Left ventricle myocardium superior (tissue), 1 donor: ENCODE measurements around the gene AFF3. TPM values are rescaled to one million over a fixed set of nuclear protein-coding genes. Genes with fewer than 3 reads are reported as not detected.

ENCODE experiments used
- ATAC-seq: fragments of 200-7000 bp; cut with Tn5 transposase; one replicate; pipeline ENCODE4 v1.9.1; 2020; ENCODE audit warnings: mild to moderate bottlenecking, moderate library complexity
- DNase-seq: peaks from one replicate; pipeline ENCODE4 v3.0.0-alpha.2; 2020
- intact Hi-C: fragments of 100-400 bp; cut with micrococcal nuclease; formaldehyde crosslinking; loops from one replicate; pipeline ENCODE4 v1.11.0; 2022
- total RNA-seq: library from RNA; stranded (reverse); fragmentation: NEBNext Ultra II Directional; extraction: Animal tissue kit (Norgen Biotek cat#: 25700); gene quantifications from one replicate; pipeline ENCODE4 v1.2.1, GENCODE V29; 2021
- donor health status: DM: no; HTN: yes; CAD: no; lungs with severe emphysema.

AFF3 gene
- total RNA-seq, 1 donor from 2014 or later, result 10.0 TPM

DNA sequence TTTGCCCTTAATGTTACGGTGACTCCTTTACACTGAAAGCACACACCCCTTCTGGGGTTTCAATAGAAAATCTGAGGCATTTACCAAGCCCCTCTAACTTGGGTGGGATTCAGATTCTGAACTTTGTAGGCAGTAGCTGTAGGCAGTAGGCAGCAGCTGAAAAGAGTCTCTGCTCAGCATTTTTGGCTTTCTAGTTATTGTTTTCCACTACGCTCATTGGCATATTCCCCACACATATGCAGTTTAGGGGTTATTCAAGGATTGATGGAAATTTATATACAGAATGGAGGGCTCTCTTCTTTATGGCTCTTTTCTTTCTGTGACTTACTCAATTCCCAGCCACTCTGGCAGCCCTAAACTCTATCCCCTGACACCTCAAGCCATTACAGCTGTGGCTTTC lies 419.9 kb downstream of the AFF3 start:
- ATAC-seq (no peak), DNase-seq (no peak)
- intact Hi-C loops, result no loop called here

DNA sequence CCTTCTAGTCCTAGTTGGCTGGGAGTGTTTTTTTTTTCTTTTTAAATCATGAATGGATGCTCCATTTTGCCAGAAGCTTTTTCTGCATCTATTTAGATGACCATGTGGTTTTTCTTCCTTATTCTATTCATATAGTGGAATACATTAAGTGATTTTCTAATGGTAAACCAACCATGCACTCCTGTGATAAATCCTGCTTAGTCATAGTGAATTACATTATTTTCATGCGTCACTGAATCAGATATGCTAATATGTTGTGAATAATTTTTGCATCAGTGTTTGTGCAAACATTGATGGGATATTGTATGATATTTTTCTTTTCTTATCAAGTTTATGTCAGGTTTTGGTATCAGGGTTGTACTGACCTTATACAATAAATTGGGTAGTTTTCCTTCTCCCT lies 423.3 kb downstream of the AFF3 start:
- DNase-seq, result no peak
- intact Hi-C loops, result no loop called here
- ATAC-seq, result no peak

GRCh38 chr2:99715956-99716355 lies 426.4 kb downstream of the AFF3 start:
- intact Hi-C loops, result no loop called here
- ATAC-seq (peak; percentile 65), DNase-seq (no peak)

- DNase-seq, result no peak
- intact Hi-C loops, result no loop called here
- ATAC-seq, result no peak
These were observed 428.0 kb downstream of the AFF3 start for GRCh38 chr2:99714349-99714748.

DNA sequence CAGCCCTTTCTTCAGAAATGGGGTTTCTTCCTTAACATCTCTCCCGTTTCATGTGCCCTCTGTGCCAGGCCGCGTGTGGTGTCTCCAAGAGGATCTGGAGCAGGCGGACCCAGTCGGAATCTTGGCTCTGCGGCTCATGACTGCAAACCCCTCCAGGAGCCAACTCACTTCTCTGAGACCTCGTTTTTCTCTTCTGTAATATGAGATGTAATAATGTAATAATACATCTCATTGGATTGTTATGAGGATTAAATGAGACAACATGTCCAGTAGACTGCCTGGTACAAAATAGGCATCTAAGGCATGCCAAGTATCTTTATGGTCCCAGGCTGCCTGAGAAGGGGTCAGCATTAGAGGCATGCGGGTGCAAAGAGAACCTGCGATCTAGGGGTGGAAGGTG lies 431.2 kb downstream of the AFF3 start:
- intact Hi-C loops, result no loop called here
- DNase-seq (peak; percentile 39), ATAC-seq (peak; percentile 4)

- intact Hi-C loops, result no loop called here
- ATAC-seq (peak; percentile 60), DNase-seq (peak; percentile 45)
These were observed 431.7 kb downstream of the AFF3 start for GRCh38 chr2:99710721-99711120.

- ATAC-seq (no peak), DNase-seq (no peak)
- intact Hi-C loops, result no loop called here
These were observed 433.2 kb downstream of the AFF3 start for GRCh38 chr2:99709229-99709628.

DNA sequence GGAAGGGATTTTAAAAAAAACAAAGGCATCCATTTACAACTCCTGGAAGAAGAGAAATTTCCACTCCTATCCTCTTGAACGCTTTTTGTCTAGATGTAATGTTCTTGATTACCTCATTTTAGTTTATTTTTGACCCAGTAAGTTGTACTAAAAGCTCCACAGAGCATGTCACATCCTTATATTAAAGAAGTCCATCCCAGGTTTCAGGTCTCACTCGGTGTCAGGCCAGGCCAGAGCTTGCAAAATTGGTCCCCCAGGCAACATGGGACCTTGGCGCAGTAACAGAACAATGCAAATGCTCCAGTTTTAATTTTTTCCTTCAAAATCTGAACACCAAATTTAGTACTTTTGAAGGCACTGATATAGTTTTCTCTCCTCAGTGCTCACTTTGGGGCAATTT lies 434.2 kb downstream of the AFF3 start:
- peak; percentile 72 for ATAC-seq
- intact Hi-C loops, result no loop called here
- peak; percentile 63 for DNase-seq

DNA sequence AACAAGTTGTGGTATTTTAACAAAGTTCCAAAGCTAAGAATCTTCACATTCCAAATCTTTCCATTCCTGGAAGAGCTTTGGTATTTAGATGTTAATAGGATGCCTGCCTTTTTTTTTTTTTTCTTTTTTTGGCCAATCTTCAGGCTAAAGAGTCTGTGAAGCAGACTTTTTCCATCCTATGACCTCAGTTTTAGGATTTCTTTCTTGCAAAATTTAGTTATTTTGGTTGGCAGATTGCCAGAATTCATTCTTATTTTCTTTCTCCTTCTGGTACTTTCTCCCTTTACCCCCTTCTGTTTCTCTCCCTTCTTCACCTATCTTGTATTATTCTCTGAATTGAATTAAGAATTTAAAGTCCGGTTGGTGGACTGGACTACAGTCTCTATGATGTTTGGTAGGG lies 434.8 kb downstream of the AFF3 start:
- no peak for DNase-seq
- peak; percentile 64 for ATAC-seq
- intact Hi-C loops, result no loop called here

GRCh38 chr2:99706735-99707134 lies 435.7 kb downstream of the AFF3 start:
- intact Hi-C loops, result no loop called here
- peak; percentile 44 for ATAC-seq
- no peak for DNase-seq

GRCh38 chr2:99701503-99701902 lies 440.9 kb downstream of the AFF3 start:
- intact Hi-C loops, result no loop called here
- ATAC-seq (no peak), DNase-seq (no peak)

- ATAC-seq (no peak), DNase-seq (no peak)
- intact Hi-C loops, result no loop called here
These were observed 441.6 kb downstream of the AFF3 start for GRCh38 chr2:99700482-99701398.

DNA sequence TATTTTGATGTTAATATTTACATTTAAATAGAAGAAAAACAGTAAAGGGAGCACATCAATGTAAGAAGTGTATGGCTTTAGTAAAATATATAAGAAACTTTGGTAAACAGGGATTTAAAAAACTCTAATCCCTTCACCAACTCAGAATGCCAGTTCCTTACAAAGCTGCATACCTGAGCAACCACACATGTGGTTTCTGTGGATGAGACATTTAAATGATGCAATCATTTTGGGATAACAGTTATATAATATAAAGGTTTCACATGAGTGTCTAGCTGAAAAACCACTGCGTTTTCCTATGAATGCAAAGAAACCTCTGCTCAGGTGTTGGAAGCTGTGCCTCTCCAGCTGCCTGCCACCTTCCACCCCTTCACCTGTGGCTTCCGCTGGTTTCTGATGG lies 443.5 kb downstream of the AFF3 start:
- DNase-seq (no peak), ATAC-seq (no peak)
- intact Hi-C loops, result no loop called here

DNA sequence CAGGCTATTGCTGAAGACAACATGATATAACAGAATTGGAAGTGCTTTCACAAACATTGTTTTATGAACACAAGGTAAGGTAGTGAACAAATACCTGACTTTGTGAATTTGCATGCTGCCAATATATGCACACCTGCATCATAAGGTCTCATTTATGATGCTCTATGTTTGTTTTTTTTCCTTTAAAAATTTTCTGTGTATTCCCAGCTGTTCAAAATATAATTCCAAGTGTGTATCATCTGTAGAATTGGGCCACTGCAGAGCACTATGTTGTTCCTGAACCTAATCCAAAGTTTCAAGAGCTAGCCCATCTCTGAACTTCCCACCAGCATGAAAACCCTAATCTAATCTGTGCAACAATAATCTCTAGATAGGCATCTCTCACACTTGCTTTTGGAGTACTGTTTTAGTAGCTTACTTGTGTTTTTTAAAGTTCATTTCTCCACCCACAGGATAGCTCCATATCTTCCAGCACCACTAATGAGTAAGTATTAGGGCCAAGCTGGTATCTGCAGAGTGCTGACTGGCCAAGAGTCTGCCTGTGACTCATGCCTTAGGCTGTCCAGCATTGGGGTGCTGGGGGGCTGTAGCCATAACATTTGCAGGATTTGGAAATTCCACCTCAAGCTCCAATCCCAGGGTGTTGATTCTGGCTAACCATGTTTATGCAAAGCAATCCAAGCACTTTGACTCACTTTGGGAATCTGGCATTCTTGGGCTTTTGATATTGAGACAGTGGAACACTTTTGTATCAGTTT lies 444.4 kb downstream of the AFF3 start:
- peak; percentile 91 for ATAC-seq

GRCh38 chr2:99695944-99696253 lies 446.5 kb downstream of the AFF3 start:
- DNase-seq (no peak), ATAC-seq (peak; percentile 25)
- intact Hi-C loops, result no loop called here

More for the DNA sequence above, 444.4 kb downstream of the AFF3 start:
- intact Hi-C loops, result no loop called here
- DNase-seq, result peak; percentile 50

DNA sequence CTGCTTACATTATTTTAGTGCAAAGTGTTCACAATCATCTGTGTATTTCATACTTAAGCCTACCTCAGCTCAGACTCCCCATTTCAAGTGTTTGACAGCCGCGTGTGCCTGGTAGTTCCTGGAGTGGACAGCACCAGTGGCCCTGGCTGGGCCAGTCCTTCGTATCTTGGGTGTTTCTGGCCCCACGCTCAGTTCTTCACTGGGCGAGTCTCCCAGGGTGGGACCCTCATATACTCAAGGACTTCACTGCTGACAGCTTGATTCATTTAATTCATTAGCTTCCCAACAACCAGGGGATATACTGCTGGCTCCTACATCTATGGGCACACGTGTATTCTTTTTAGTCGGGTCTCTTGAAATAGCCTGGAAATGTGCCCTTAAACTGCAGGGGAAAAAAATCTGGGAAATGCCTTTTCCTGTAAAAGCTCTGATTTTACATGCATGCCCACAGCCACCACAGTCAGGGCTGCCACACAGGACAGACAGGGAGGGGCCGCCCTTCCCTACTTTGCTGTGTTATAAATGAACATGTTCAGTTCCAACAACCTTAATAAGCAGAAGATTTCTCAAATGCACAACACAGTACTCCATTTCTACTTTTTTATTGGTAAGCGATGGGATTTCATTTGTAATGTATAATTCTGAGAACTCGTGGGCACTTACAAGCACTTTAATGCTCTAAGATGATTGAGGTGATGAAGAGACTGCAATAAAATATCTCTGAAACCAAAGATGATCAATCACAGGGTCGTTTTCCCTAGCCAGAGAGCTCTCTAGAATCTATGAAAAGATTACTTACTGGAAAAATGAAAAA lies 447.1 kb downstream of the AFF3 start:
- ATAC-seq, result no peak
- DNase-seq, result no peak
- intact Hi-C loops, result no loop called here

DNA sequence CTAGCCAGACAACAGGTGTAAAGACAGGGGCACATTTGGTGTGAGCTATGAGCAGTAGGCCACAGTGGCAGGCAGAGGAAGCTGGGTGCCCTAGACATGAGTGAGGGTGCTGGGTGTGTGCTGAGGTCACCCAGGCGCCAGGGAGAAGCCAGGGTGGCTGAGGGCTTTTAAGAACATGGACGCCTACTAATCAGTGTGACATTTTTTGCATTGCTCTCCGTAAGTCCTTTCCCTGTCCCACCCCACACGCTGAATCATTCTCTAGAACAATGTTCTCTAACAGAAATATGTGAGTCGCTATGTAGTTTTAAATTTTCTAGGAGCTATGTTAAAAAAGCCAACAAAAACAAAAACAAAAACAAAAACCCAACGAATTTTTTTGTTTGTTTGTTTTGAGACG lies 448.1 kb downstream of the AFF3 start:
- peak; percentile 31 for ATAC-seq
- no peak for DNase-seq
- intact Hi-C loops, result no loop called here

DNA sequence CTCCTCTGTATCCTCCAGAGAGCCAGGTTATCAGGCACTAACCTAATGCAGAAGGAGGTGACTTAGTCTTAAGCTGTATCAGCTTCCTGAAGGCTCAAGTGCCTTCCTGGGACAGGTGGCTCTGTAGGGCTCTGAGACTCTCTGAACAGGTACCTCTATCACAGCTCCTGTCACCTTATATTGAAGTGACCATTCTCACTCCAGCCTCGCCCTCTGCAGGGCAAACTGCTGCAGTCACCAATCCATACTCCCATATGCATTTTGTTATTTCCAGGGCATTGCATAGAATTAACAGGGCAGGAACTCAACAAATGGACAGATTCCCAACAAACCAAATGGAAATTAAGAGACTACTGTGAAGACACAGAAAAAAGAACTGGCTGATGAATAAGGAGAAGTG lies 449.6 kb downstream of the AFF3 start:
- DNase-seq (no peak), ATAC-seq (no peak)
- intact Hi-C loops, result no loop called here

- peak; percentile 89 for ATAC-seq
- peak; percentile 84 for DNase-seq
- intact Hi-C loops, result no loop called here
These were observed 450.5 kb downstream of the AFF3 start for GRCh38 chr2:99691926-99692325.
